HepG2 (cell line): ENCODE measurements around the gene GJA5. TPM values are rescaled to one million over a fixed set of nuclear protein-coding genes. Genes with fewer than 3 reads are reported as not detected.
"Not testable (repeated sequence)": the region's sequence is repeated elsewhere in the genome, so short reads cannot be mapped to it uniquely, and the experiment has no call there.

Experiments used
- FOSL2 ChIP-seq: sonication (generic); formaldehyde crosslinking; IDR thresholded peaks from 2 replicates; pipeline ENCODE4 v1.4.0; 2020; ENCODE audit warnings: missing genetic modification reagents
- FOXA1 ChIP-seq, 2 experiments: fragments of 450-650 bp in 1 of 2; sonication (generic) in 1 of 2; formaldehyde crosslinking in 1 of 2; IDR thresholded peaks; 2 replicates each; pipeline versions ENCODE4 v1.4.0 to v1.6.1; 2016 to 2020; ENCODE audit warnings: missing genetic modification reagents in 1 of 2
- MIXL1 ChIP-seq: IDR thresholded peaks from 2 replicates; pipeline ENCODE4 v1.6.1; 2016
- RXRB ChIP-seq: IDR thresholded peaks from 2 replicates; pipeline ENCODE4 v1.6.1; 2016; ENCODE audit warnings: borderline replicate concordance, missing genetic modification reagents, missing compliant biosample characterization
- SAP130 ChIP-seq: IDR thresholded peaks from 2 replicates; pipeline ENCODE4 v1.6.1; 2016; ENCODE audit warnings: low read depth
- SOX6 ChIP-seq, 2 experiments: fragments of 450-650 bp in 1 of 2; sonication (generic) in 1 of 2; formaldehyde crosslinking in 1 of 2; IDR thresholded peaks; 2 replicates each; pipeline versions ENCODE4 v1.4.0 to v1.6.1; 2017 to 2020; ENCODE audit warnings: antibody characterized with exemption in 1 of 2, mild to moderate bottlenecking in 1 of 2, missing genetic modification reagents in 1 of 2
- polyA plus RNA-seq, 8 experiments: library from polyadenylated mRNA; depleted of rRNA in 3 of 8; stranded (reverse) in 7 of 8; unstranded in 1 of 8; fragments of >200 nt; fragmentation: Illumina TruSeq in 4 of 8; extraction: Trizol in 4 of 8; gene quantifications; 2 replicates each; pipeline versions ENCODE4 v1.2.1 to v1.2.3, GENCODE V29; 2011 to 2016; ENCODE audit warnings: low read depth in 4 of 8, missing spikeins in 1 of 8, mixed read lengths in 1 of 8; ENCODE audit not compliant: insufficient read depth in 1 of 8
- total RNA-seq, 5 experiments: library from RNA; depleted of rRNA; stranded (reverse); fragments of >200 nt; fragmentation: Illumina TruSeq; extraction: Trizol; gene quantifications; 2 replicates each; pipeline ENCODE4 v1.2.3, GENCODE V29; 2016; ENCODE audit warnings: low read depth in 1 of 5
- TF ChIP-seq, protein P1 (sequence below): sonication (generic); formaldehyde crosslinking; IDR thresholded peaks from 2 replicates; pipeline ENCODE4 v1.4.0; 2020; ENCODE audit warnings: missing genetic modification reagents
- TF ChIP-seq, protein P2 (sequence below): sonication (generic); formaldehyde crosslinking; IDR thresholded peaks from 2 replicates; pipeline ENCODE4 v1.4.0; 2020; ENCODE audit warnings: missing genetic modification reagents, mild to moderate bottlenecking, borderline replicate concordance
- TF ChIP-seq, protein P3 (sequence below), 2 experiments: sonication (generic) in 1 of 2; formaldehyde crosslinking in 1 of 2; IDR thresholded peaks; 2 replicates each; pipeline versions ENCODE4 v1.4.0 to v1.6.1; 2016 to 2020; ENCODE audit warnings: borderline replicate concordance in 1 of 2, low read depth in 1 of 2, mild to moderate bottlenecking in 1 of 2, missing genetic modification reagents in 1 of 2

GJA5 gene
- total and polyA plus RNA-seq, 2 of the 13 experiments (the other 11 are each of a cell fraction or from before 2014, with no cell fraction given): not detected

DNA sequence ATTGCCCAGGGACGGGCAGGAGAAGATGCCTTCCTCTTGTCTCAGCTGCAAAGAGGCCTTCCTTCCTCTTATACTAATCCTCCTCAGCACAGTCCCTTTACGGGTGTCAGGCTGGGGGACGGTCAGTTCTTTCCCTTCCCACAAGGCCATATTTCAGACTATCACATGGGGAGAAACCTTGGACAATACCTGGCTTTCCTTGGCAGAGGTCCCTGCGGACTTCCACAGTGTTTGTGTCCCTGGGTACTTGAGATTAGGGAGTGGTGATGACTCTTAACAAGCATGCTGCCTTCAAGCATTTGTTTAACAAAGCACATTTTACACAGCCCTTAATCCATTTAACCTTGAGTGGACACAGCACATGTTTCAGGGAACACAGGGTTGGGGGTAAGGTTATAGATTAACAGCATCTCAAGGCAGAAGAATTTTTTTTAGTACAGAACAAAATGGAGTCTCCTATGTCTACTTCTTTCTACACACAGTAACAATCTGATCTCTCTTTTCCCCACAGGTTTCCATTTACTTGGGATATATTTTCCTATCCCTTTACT lies 26.0 kb downstream of the GJA5 start (continued):
- TF ChIP-seq, protein P1, sequence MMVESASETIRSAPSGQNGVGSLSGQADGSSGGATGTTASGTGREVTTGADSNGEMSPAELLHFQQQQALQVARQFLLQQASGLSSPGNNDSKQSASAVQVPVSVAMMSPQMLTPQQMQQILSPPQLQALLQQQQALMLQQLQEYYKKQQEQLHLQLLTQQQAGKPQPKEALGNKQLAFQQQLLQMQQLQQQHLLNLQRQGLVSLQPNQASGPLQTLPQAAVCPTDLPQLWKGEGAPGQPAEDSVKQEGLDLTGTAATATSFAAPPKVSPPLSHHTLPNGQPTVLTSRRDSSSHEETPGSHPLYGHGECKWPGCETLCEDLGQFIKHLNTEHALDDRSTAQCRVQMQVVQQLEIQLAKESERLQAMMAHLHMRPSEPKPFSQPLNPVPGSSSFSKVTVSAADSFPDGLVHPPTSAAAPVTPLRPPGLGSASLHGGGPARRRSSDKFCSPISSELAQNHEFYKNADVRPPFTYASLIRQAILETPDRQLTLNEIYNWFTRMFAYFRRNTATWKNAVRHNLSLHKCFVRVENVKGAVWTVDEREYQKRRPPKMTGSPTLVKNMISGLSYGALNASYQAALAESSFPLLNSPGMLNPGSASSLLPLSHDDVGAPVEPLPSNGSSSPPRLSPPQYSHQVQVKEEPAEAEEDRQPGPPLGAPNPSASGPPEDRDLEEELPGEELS (CRISPR knock-in tag): 0 out of 2 replicates have a peak, but pooled peaks have one; percentile 24
- not testable (repeated sequence) for TF ChIP-seq SOX6, FOXA1 (IDR thresholded peaks at IDR 0.05)
- TF ChIP-seq SOX6 (CRISPR knock-in tag; IDR thresholded peaks at IDR 0.05) (peak; percentile 80), SAP130 (CRISPR knock-in tag) (0 out of 2 replicates have a peak, but pooled peaks have one; percentile 23), FOSL2 (0 out of 2 replicates have a peak, but pooled peaks have one; percentile 23), FOXA1 (CRISPR knock-in tag; IDR thresholded peaks at IDR 0.05) (0 out of 2 replicates have a peak, but pooled peaks have one; percentile 24), MIXL1 (0 out of 2 replicates have a peak, but pooled peaks have one; percentile 36), RXRB (CRISPR knock-in tag) (0 out of 2 replicates have a peak, but pooled peaks have one; percentile 9)
- TF ChIP-seq, protein P2, sequence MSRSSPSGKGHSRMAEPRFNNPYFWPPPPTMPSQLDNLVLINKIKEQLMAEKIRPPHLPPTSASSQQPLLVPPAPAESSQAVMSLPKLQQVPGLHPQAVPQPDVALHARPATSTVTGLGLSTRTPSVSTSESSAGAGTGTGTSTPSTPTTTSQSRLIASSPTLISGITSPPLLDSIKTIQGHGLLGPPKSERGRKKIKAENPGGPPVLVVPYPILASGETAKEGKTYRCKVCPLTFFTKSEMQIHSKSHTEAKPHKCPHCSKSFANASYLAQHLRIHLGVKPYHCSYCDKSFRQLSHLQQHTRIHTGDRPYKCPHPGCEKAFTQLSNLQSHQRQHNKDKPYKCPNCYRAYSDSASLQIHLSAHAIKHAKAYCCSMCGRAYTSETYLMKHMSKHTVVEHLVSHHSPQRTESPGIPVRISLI: 0 out of 2 replicates have a peak, but pooled peaks have one; percentile 20
- TF ChIP-seq, protein P3, sequence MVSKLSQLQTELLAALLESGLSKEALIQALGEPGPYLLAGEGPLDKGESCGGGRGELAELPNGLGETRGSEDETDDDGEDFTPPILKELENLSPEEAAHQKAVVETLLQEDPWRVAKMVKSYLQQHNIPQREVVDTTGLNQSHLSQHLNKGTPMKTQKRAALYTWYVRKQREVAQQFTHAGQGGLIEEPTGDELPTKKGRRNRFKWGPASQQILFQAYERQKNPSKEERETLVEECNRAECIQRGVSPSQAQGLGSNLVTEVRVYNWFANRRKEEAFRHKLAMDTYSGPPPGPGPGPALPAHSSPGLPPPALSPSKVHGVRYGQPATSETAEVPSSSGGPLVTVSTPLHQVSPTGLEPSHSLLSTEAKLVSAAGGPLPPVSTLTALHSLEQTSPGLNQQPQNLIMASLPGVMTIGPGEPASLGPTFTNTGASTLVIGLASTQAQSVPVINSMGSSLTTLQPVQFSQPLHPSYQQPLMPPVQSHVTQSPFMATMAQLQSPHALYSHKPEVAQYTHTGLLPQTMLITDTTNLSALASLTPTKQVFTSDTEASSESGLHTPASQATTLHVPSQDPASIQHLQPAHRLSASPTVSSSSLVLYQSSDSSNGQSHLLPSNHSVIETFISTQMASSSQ (IDR thresholded peaks at IDR 0.05; ENCODE audit: low read depth): peak; percentile 31; the same call in 1 of the 2 replicates
- TF ChIP-seq, protein P3 (CRISPR knock-in tag; IDR thresholded peaks at IDR 0.05; ENCODE audit: borderline replicate concordance): peak; percentile 77
